Measurements from ENCODE around the gene TMEM259.

The TMEM259 gene

GRCh38 chr19:1046117-1046626 lies 25.2 kb upstream of the TMEM259 start:
- no peak overlapping the region; the same call in 1 of the 2 replicates for H3K27ac ChIP-seq
- no peak for TF ChIP-seq CTCF (conservative IDR thresholded peaks at IDR 0.05; ENCODE audit: low read depth)
- ChIA-PET CTCF (no interaction called here), POLR2A (ENCODE audit: low non-redundant PET) (no interaction called here)
- no peak for DNase-seq (ENCODE audit: low spot score)

GRCh38 chr19:1045247-1045603 lies 24.3 kb upstream of the TMEM259 start:
- ChIA-PET POLR2A (ENCODE audit: low non-redundant PET) (no interaction called here), CTCF (interaction anchor here (0.7 kb wide), 1 partner anchor 199 kb away, joined by 5 read pairs; no protein-coding TSS in a partner anchor)
- DNase-seq (ENCODE audit: low spot score), result no peak
- TF ChIP-seq CTCF (conservative IDR thresholded peaks at IDR 0.05; ENCODE audit: low read depth), result no peak
- H3K27ac ChIP-seq, result peak overlapping the region; percentile 16; the same call in 1 of the 2 replicates

GRCh38 chr19:1042689-1043511 lies 22.0 kb upstream of the TMEM259 start:
- POLR2A ChIA-PET (ENCODE audit: low non-redundant PET), result interaction anchor here (0.6 kb wide), 1 partner anchor 130 kb away, joined by 7 read pairs; no protein-coding TSS in a partner anchor
- peak overlapping the region; percentile 4; the same call in 1 of the 2 replicates for H3K27ac ChIP-seq
- CTCF ChIA-PET, result interaction anchor here (1.0 kb wide), 1 partner anchor 60 kb away, joined by 3 read pairs; no protein-coding TSS in a partner anchor
- DNase-seq (ENCODE audit: low spot score), result no peak
- TF ChIP-seq CTCF (conservative IDR thresholded peaks at IDR 0.05; ENCODE audit: low read depth), result no peak

- CTCF ChIA-PET, result interaction anchor here (0.5 to 0.6 kb wide), 2 partner anchors 43 to 185 kb away, joined by 3 read pairs; no protein-coding TSS in a partner anchor
- peak overlapping the region; percentile 81 for H3K27ac ChIP-seq
- DNase-seq (ENCODE audit: low spot score), result no peak
- no peak for TF ChIP-seq CTCF (conservative IDR thresholded peaks at IDR 0.05; ENCODE audit: low read depth)
- POLR2A ChIA-PET (ENCODE audit: low non-redundant PET), result no interaction called here
Observed at GRCh38 chr19:1041835-1042685, 21.1 kb upstream of the TMEM259 start.

GRCh38 chr19:1041272-1041834 lies 20.4 kb upstream of the TMEM259 start:
- H3K27ac ChIP-seq, result peak overlapping the region; percentile 81
- POLR2A ChIA-PET (ENCODE audit: low non-redundant PET), result no interaction called here
- no peak for TF ChIP-seq CTCF (conservative IDR thresholded peaks at IDR 0.05; ENCODE audit: low read depth)
- CTCF ChIA-PET, result interaction anchor here (0.6 kb wide), 1 partner anchor 185 kb away, joined by 3 read pairs; no protein-coding TSS in a partner anchor
- no peak for DNase-seq (ENCODE audit: low spot score)

Measured in RWPE1 (cell line).